Fibroblast of skin of abdomen (primary cell): Measurements from ENCODE around the gene UTF1.
"Not testable (repeated sequence)": the region's sequence is repeated elsewhere in the genome, so short reads cannot be mapped to it uniquely, and the experiment has no call there.

Experiments
- DNase-seq: peaks from one replicate; pipeline ENCODE4 v3.0.0-alpha.2; 2013

Gene UTF1

GRCh38 chr10:133210398-133211140, 19.4 kb upstream of the UTF1 start:
- no peak for DNase-seq

GRCh38 chr10:133211141-133211830, 18.7 kb upstream of the UTF1 start:
- DNase-seq, result no peak

GRCh38 chr10:133211959-133212852, 17.8 kb upstream of the UTF1 start:
- no peak for DNase-seq

- DNase-seq, result no peak
Observed at GRCh38 chr10:133212853-133213494, 17.0 kb upstream of the UTF1 start.

- no peak for DNase-seq
Observed at GRCh38 chr10:133213641-133214467, 16.2 kb upstream of the UTF1 start.

- no peak for DNase-seq
Observed at GRCh38 chr10:133214468-133215410, 15.3 kb upstream of the UTF1 start.

- DNase-seq, result no peak
Observed at GRCh38 chr10:133215586-133215985, 14.4 kb upstream of the UTF1 start.

GRCh38 chr10:133216776-133217175, 13.2 kb upstream of the UTF1 start:
- DNase-seq, result no peak

- no peak for DNase-seq
Observed at GRCh38 chr10:133217800-133218589, 12.0 kb upstream of the UTF1 start.

GRCh38 chr10:133218891-133219290, 11.1 kb upstream of the UTF1 start:
- no peak for DNase-seq

- no peak for DNase-seq
Observed at GRCh38 chr10:133219782-133220181, 10.2 kb upstream of the UTF1 start.

GRCh38 chr10:133221331-133221730, 8.7 kb upstream of the UTF1 start:
- DNase-seq, result no peak

GRCh38 chr10:133221756-133222155, 8.3 kb upstream of the UTF1 start:
- DNase-seq, result not testable (repeated sequence)

- DNase-seq, result no peak
Observed at GRCh38 chr10:133224076-133224475, 5.9 kb upstream of the UTF1 start.

GRCh38 chr10:133224756-133225372, 5.2 kb upstream of the UTF1 start:
- no peak for DNase-seq

- no peak for DNase-seq
Observed at GRCh38 chr10:133225707-133226191, 4.3 kb upstream of the UTF1 start.

- no peak for DNase-seq
Observed at GRCh38 chr10:133226251-133226808, 3.7 kb upstream of the UTF1 start.

- no peak for DNase-seq
Observed at GRCh38 chr10:133227256-133227655, 2.8 kb upstream of the UTF1 start.
